ENCODE results near the gene FAM168A.

Gene FAM168A

DNA sequence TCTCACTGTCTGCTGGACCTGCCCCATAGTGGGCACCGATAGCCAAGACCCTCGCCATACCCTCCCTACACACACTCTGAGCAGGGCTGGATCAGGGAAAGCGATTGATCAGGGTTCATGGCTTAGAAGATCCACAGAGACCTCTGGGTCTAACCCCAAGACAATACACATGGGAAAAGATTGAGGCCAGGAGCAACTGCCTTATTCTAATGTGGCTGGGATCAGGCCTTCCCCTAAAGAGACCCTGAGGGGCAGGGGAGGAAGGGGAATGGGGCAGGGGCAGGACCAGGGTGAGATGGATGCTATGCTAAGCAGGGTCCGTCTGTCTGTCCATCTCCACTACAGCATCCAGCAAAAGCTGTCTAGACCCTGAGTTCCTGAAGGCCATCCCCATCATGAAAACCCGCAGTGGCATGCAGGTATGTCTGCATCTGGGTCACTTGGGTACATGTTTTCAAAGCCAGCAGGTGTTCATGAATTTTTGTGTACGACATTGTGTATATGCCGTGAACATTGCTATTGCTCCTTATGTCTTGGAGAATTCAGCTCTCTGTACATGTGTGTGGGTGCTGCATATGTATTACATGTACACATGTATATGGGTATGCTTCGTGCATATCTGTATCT, 237.1 kb downstream of the FAM168A start:
- no peak for ATAC-seq
- TF ChIP-seq ZFP30 (CRISPR knock-in tag; IDR thresholded peaks at IDR 0.05) (no peak), ESRRG (CRISPR knock-in tag; IDR thresholded peaks at IDR 0.05) (no peak), RARB (CRISPR knock-in tag; IDR thresholded peaks at IDR 0.05) (no peak), OSR1 (CRISPR knock-in tag; IDR thresholded peaks at IDR 0.05) (no peak), TCF4 (CRISPR knock-in tag; IDR thresholded peaks at IDR 0.05; ENCODE audit: borderline replicate concordance) (no peak), CSDC2 (CRISPR knock-in tag; IDR thresholded peaks at IDR 0.05) (no peak), ARNTL (CRISPR knock-in tag; IDR thresholded peaks at IDR 0.05; ENCODE audit: borderline replicate concordance, low read depth) (no peak), SNAI2 (CRISPR knock-in tag; IDR thresholded peaks at IDR 0.05) (no peak), GLIS3 (CRISPR knock-in tag; IDR thresholded peaks at IDR 0.05) (no peak), BACH2 (CRISPR knock-in tag; IDR thresholded peaks at IDR 0.05; ENCODE audit: borderline replicate concordance) (no peak), ZNF565 (CRISPR knock-in tag; conservative IDR thresholded peaks at IDR 0.05; ENCODE audit: low read depth) (no peak), ZNF8 (CRISPR knock-in tag; IDR thresholded peaks at IDR 0.05) (no peak)
- TF ChIP-seq, protein P1, sequence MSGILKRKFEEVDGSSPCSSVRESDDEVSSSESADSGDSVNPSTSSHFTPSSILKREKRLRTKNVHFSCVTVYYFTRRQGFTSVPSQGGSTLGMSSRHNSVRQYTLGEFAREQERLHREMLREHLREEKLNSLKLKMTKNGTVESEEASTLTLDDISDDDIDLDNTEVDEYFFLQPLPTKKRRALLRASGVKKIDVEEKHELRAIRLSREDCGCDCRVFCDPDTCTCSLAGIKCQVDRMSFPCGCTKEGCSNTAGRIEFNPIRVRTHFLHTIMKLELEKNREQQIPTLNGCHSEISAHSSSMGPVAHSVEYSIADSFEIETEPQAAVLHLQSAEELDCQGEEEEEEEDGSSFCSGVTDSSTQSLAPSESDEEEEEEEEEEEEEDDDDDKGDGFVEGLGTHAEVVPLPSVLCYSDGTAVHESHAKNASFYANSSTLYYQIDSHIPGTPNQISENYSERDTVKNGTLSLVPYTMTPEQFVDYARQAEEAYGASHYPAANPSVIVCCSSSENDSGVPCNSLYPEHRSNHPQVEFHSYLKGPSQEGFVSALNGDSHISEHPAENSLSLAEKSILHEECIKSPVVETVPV (CRISPR knock-in tag; IDR thresholded peaks at IDR 0.05), result no peak
- TF ChIP-seq, protein P2, sequence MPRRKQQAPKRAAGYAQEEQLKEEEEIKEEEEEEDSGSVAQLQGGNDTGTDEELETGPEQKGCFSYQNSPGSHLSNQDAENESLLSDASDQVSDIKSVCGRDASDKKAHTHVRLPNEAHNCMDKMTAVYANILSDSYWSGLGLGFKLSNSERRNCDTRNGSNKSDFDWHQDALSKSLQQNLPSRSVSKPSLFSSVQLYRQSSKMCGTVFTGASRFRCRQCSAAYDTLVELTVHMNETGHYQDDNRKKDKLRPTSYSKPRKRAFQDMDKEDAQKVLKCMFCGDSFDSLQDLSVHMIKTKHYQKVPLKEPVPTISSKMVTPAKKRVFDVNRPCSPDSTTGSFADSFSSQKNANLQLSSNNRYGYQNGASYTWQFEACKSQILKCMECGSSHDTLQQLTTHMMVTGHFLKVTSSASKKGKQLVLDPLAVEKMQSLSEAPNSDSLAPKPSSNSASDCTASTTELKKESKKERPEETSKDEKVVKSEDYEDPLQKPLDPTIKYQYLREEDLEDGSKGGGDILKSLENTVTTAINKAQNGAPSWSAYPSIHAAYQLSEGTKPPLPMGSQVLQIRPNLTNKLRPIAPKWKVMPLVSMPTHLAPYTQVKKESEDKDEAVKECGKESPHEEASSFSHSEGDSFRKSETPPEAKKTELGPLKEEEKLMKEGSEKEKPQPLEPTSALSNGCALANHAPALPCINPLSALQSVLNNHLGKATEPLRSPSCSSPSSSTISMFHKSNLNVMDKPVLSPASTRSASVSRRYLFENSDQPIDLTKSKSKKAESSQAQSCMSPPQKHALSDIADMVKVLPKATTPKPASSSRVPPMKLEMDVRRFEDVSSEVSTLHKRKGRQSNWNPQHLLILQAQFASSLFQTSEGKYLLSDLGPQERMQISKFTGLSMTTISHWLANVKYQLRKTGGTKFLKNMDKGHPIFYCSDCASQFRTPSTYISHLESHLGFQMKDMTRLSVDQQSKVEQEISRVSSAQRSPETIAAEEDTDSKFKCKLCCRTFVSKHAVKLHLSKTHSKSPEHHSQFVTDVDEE (CRISPR knock-in tag; IDR thresholded peaks at IDR 0.05), result no peak
- TF ChIP-seq, protein P3, sequence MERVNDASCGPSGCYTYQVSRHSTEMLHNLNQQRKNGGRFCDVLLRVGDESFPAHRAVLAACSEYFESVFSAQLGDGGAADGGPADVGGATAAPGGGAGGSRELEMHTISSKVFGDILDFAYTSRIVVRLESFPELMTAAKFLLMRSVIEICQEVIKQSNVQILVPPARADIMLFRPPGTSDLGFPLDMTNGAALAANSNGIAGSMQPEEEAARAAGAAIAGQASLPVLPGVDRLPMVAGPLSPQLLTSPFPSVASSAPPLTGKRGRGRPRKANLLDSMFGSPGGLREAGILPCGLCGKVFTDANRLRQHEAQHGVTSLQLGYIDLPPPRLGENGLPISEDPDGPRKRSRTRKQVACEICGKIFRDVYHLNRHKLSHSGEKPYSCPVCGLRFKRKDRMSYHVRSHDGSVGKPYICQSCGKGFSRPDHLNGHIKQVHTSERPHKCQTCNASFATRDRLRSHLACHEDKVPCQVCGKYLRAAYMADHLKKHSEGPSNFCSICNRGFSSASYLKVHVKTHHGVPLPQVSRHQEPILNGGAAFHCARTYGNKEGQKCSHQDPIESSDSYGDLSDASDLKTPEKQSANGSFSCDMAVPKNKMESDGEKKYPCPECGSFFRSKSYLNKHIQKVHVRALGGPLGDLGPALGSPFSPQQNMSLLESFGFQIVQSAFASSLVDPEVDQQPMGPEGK (CRISPR knock-in tag; IDR thresholded peaks at IDR 0.05; ENCODE audit: borderline replicate concordance), result no peak
- TF ChIP-seq, protein P4, sequence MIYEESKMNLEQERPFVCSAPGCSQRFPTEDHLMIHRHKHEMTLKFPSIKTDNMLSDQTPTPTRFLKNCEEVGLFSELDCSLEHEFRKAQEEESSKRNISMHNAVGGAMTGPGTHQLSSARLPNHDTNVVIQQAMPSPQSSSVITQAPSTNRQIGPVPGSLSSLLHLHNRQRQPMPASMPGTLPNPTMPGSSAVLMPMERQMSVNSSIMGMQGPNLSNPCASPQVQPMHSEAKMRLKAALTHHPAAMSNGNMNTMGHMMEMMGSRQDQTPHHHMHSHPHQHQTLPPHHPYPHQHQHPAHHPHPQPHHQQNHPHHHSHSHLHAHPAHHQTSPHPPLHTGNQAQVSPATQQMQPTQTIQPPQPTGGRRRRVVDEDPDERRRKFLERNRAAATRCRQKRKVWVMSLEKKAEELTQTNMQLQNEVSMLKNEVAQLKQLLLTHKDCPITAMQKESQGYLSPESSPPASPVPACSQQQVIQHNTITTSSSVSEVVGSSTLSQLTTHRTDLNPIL (CRISPR knock-in tag; IDR thresholded peaks at IDR 0.05; ENCODE audit: low read depth), result no peak

DNA sequence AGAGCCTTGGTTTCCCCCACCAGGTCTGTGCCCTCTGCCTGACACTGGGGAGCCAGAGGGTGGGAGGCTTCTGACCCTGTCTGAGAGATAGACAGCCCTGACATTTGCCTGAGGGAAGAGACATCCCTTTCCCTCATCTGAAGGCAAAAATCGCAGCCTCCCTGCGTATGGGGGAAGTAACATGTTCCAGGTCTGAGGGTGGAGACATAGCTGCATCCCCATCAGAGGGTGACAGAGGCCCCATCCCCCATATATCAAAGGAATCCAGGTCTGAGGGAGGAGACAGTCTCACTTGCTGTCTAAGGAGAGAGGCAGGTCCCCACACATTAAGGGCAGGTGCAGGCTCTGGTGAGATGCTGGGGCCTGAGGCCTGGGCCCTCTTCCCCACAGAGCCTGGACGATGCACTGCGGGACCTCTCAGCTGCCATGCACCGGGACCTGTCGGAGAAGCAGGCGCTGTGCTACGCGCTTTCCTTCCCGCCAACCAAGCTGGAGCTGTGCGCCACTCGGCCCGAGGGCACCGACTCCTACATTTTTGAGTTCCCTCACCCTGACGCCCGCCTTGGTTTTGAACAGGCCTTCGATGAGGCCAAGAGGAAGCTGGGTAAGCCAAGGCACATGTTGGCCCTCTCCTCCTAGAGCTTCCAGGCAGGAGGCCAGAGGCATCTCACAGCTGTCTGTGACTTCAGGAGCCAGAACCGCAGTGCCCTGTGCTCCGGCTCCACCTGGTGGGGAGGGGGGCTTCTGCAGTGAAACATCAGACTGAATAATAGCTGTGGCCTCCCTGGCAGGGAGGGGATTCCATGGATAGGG, 237.8 kb downstream of the FAM168A start:
- ATAC-seq, result peak; percentile 63

DNA sequence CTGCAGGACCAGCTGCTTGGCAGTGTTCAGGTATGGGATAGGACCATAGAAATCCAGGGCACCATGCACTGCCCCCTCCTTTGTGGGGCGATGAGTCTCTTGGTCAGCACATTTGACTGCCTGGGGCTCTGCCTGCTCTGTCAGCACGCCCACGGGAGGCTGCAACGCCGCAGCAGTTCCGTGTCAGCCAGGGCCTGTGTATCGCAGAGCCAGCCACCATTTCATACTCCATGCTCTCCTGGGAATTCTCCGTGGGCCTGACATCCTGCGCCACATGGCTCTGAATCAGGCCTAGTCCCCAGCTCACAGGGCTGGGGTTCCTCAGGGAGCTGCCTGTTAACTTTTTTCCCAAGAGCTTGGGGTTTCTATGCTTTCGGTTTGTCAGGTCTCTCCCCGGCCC, 238.6 kb downstream of the FAM168A start:
- ATAC-seq, result no peak
- TF ChIP-seq ZC3H10 (CRISPR knock-in tag; IDR thresholded peaks at IDR 0.05) (no peak), SNAI2 (CRISPR knock-in tag; IDR thresholded peaks at IDR 0.05) (no peak), ZFP3 (CRISPR knock-in tag; IDR thresholded peaks at IDR 0.05) (no peak), ZFP30 (CRISPR knock-in tag; IDR thresholded peaks at IDR 0.05) (no peak), CSDC2 (CRISPR knock-in tag; IDR thresholded peaks at IDR 0.05) (no peak), TOX (CRISPR knock-in tag; IDR thresholded peaks at IDR 0.05; ENCODE audit: borderline replicate concordance) (no peak), ZNF8 (CRISPR knock-in tag; IDR thresholded peaks at IDR 0.05) (no peak), OSR1 (CRISPR knock-in tag; IDR thresholded peaks at IDR 0.05) (no peak), GLIS3 (CRISPR knock-in tag; IDR thresholded peaks at IDR 0.05) (no peak), ZNF70 (CRISPR knock-in tag; IDR thresholded peaks at IDR 0.05) (no peak), ZNF565 (CRISPR knock-in tag; conservative IDR thresholded peaks at IDR 0.05; ENCODE audit: low read depth) (no peak), ESRRG (CRISPR knock-in tag; IDR thresholded peaks at IDR 0.05) (no peak), ISL1 (CRISPR knock-in tag; IDR thresholded peaks at IDR 0.05) (no peak), ARNTL (CRISPR knock-in tag; IDR thresholded peaks at IDR 0.05; ENCODE audit: borderline replicate concordance, low read depth) (no peak), BACH2 (CRISPR knock-in tag; IDR thresholded peaks at IDR 0.05; ENCODE audit: borderline replicate concordance) (no peak), PPARA (CRISPR knock-in tag; IDR thresholded peaks at IDR 0.05; ENCODE audit: borderline replicate concordance) (no peak)
- TF ChIP-seq, protein P4 (CRISPR knock-in tag; IDR thresholded peaks at IDR 0.05; ENCODE audit: low read depth), result no peak

More for the DNA sequence above, 237.8 kb downstream of the FAM168A start:
- TF ChIP-seq SNAI2 (CRISPR knock-in tag; IDR thresholded peaks at IDR 0.05) (no peak), RARB (CRISPR knock-in tag; IDR thresholded peaks at IDR 0.05) (no peak), ARNTL (CRISPR knock-in tag; IDR thresholded peaks at IDR 0.05; ENCODE audit: borderline replicate concordance, low read depth) (no peak), BACH2 (CRISPR knock-in tag; IDR thresholded peaks at IDR 0.05; ENCODE audit: borderline replicate concordance) (no peak), ZNF565 (CRISPR knock-in tag; conservative IDR thresholded peaks at IDR 0.05; ENCODE audit: low read depth) (no peak), ZFP3 (CRISPR knock-in tag; IDR thresholded peaks at IDR 0.05) (no peak), PPARA (CRISPR knock-in tag; IDR thresholded peaks at IDR 0.05; ENCODE audit: borderline replicate concordance) (no peak)
